ENCODE results near the gene DCUN1D3. TPM values are rescaled to one million over a fixed set of nuclear protein-coding genes. Genes with fewer than 3 reads are reported as not detected.

DCUN1D3 gene
- total RNA-seq, 1 experiment from 2014 or later, result 10.5 TPM

DNA sequence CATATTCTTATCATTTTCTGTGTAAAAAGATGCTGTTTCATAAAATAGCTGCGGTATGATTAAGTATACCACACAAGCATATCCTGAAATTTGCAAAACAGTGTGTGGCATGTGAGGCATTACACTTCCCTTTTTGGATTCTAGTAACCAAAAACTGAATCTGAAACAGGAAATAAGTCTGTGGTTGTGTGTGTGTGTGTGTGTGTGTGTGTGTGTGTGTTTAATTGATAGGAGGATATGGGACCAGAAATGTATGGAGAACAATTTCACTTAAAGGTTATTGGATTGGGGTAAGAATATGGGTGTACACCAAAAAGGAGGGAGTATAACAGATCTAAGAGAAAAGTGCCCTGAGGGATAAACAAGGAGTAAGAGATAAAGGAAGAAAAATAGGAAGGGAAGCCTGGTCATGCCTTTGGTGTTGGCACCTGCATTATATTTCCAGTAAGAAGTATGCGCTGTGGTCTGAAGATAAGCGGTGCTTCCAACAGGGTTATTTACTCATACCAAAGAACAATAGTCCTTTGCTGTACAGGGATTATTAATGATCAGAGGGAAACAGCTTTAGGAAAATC lies 4.4 kb upstream of the DCUN1D3 start:
- H3K27me3 ChIP-seq (ENCODE audit: low read length), result no peaks in the 10 kb centered on the region
- no peak overlapping the region for H2AFZ ChIP-seq (ENCODE audit: low read length)
- ChIA-PET CTCF (interaction anchor here (0.6 kb wide), 1 partner anchor 165 kb away, joined by 4 read pairs; no protein-coding TSS in a partner anchor), POLR2A (ENCODE audit: unreplicated experiment) (interaction anchor here (0.6 to 0.7 kb wide), 2 partner anchors 9 to 106 kb away, joined by 3 to 4 read pairs; no protein-coding TSS in a partner anchor)
- no TSS peak for BruUV-seq (replicated peaks)
- no peaks in the 10 kb centered on the region for H3K36me3 ChIP-seq (ENCODE audit: low read depth, low read length)
- H3K79me2 ChIP-seq (ENCODE audit: low read length), result peaks cover 68% of the 10 kb centered on the region
- H3K27ac ChIP-seq (ENCODE audit: low read length), result peak overlapping the region; percentile 82
- H3K9me3 ChIP-seq (ENCODE audit: low read length), result no peaks in the 10 kb centered on the region
- H3K9ac ChIP-seq (ENCODE audit: low read length), result peak overlapping the region; percentile 33; the same call in 1 of the 2 replicates
- no peaks in the 10 kb centered on the region for H4K20me1 ChIP-seq (ENCODE audit: low read length)
- peak overlapping the region; percentile 71 for H3K4me2 ChIP-seq (ENCODE audit: low read length)
- peaks cover 10% of the 10 kb centered on the region for H3F3A ChIP-seq (ENCODE audit: low read length, unreplicated experiment)
- TF ChIP-seq EZH2 (IDR thresholded peaks at IDR 0.05; ENCODE audit: low read length, unreplicated experiment), result no peak
- TF ChIP-seq EZH2phosphoT487 (IDR thresholded peaks at IDR 0.05; ENCODE audit: borderline replicate concordance, low read length), result no peak
- TF ChIP-seq, protein P1, sequence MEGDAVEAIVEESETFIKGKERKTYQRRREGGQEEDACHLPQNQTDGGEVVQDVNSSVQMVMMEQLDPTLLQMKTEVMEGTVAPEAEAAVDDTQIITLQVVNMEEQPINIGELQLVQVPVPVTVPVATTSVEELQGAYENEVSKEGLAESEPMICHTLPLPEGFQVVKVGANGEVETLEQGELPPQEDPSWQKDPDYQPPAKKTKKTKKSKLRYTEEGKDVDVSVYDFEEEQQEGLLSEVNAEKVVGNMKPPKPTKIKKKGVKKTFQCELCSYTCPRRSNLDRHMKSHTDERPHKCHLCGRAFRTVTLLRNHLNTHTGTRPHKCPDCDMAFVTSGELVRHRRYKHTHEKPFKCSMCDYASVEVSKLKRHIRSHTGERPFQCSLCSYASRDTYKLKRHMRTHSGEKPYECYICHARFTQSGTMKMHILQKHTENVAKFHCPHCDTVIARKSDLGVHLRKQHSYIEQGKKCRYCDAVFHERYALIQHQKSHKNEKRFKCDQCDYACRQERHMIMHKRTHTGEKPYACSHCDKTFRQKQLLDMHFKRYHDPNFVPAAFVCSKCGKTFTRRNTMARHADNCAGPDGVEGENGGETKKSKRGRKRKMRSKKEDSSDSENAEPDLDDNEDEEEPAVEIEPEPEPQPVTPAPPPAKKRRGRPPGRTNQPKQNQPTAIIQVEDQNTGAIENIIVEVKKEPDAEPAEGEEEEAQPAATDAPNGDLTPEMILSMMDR (conservative IDR thresholded peaks at IDR 0.05; ENCODE audit: low read depth, low read length), result no peak
- H3K4me1 ChIP-seq (ENCODE audit: insufficient read depth, low read length), result peaks cover 80% of the 10 kb centered on the region
- peak overlapping the region; percentile 15; the same call in 1 of the 2 replicates for H3K4me3 ChIP-seq (ENCODE audit: low read length)
- ATAC-seq (peak; percentile 6), DNase-seq (peak; percentile 75)
- no peaks in the 10 kb centered on the region for H3K9me2 ChIP-seq (replicated peaks; ENCODE audit: low read length)
- intact Hi-C loops (cut with micrococcal nuclease), result loop anchor here (5.0 kb wide), 1 partner anchor 183 kb away; no protein-coding TSS in a partner anchor

- ChIA-PET POLR2A (ENCODE audit: unreplicated experiment) (interaction anchor here (0.6 kb wide), 1 partner anchor 105 kb away, joined by 4 read pairs; no protein-coding TSS in a partner anchor), CTCF (no interaction called here)
- intact Hi-C loops (cut with micrococcal nuclease), result no loop called here
Measured at GRCh38 chr16:20903899-20904506, 3.8 kb upstream of the DCUN1D3 start.

More at GRCh38 chr16:20903899-20904506, 3.8 kb upstream of the DCUN1D3 start:
- DNase-seq (no peak), ATAC-seq (no peak)
- Histone ChIP-seq H3K9me2 (replicated peaks; ENCODE audit: low read length) (no peaks in the 10 kb centered on the region), H3K79me2 (ENCODE audit: low read length) (peaks cover 74% of the 10 kb centered on the region), H3K27ac (ENCODE audit: low read length) (peak overlapping the region; percentile 82), H2AFZ (ENCODE audit: low read length) (no peak overlapping the region), H4K20me1 (ENCODE audit: low read length) (no peaks in the 10 kb centered on the region), H3K4me1 (ENCODE audit: insufficient read depth, low read length) (peaks cover 77% of the 10 kb centered on the region), H3K4me3 (ENCODE audit: low read length) (peak overlapping the region; percentile 15; the same call in 1 of the 2 replicates), H3F3A (ENCODE audit: low read length, unreplicated experiment) (peaks cover 10% of the 10 kb centered on the region), H3K4me2 (ENCODE audit: low read length) (peak overlapping the region; percentile 71), H3K9me3 (ENCODE audit: low read length) (no peaks in the 10 kb centered on the region), H3K36me3 (ENCODE audit: low read depth, low read length) (no peaks in the 10 kb centered on the region), H3K27me3 (ENCODE audit: low read length) (no peaks in the 10 kb centered on the region), H3K9ac (ENCODE audit: low read length) (peak overlapping the region; percentile 33; the same call in 1 of the 2 replicates)
- no TSS peak for BruUV-seq (replicated peaks)
- TF ChIP-seq, protein P1 (conservative IDR thresholded peaks at IDR 0.05; ENCODE audit: low read depth, low read length), result no peak
- TF ChIP-seq EZH2phosphoT487 (IDR thresholded peaks at IDR 0.05; ENCODE audit: borderline replicate concordance, low read length), result no peak
- no peak for TF ChIP-seq EZH2 (IDR thresholded peaks at IDR 0.05; ENCODE audit: low read length, unreplicated experiment)

All from PC-3 (cell line).